LNCaP clone FGC (cell line): Measurements from ENCODE around the gene PLXNC1.

Source experiments
- DNase-seq: peaks from one replicate; pipeline ENCODE4 v3.0.0-alpha.2; 2011; ENCODE audit warnings: low read depth
- H3K4me3 ChIP-seq: 2 replicates; pipeline ENCODE4 v1.5.1; 2011; ENCODE audit warnings: mild to moderate bottlenecking, low read depth, low read length, control low read depth
- CTCF ChIP-seq: IDR thresholded peaks from 2 replicates; pipeline ENCODE4 v1.5.1; 2012; ENCODE audit warnings: mild to moderate bottlenecking; ENCODE audit not compliant: control insufficient read depth, insufficient read depth; ENCODE audit errors: extremely low read depth

Gene PLXNC1

GRCh38 chr12:94103986-94104385 is 44.4 kb upstream of the PLXNC1 start:
- no peak for TF ChIP-seq CTCF
- no peak overlapping the region for H3K4me3 ChIP-seq
- DNase-seq: no peak

- no peak for TF ChIP-seq CTCF
- no peak overlapping the region for H3K4me3 ChIP-seq
- no peak for DNase-seq
Observed at GRCh38 chr12:94107910-94108309, 40.5 kb upstream of the PLXNC1 start.

GRCh38 chr12:94109160-94109559 is 39.2 kb upstream of the PLXNC1 start:
- DNase-seq: no peak
- H3K4me3 ChIP-seq: no peak overlapping the region
- TF ChIP-seq CTCF: no peak

- DNase-seq: no peak
- no peak for TF ChIP-seq CTCF
- H3K4me3 ChIP-seq: no peak overlapping the region
Observed at GRCh38 chr12:94110258-94110657, 38.1 kb upstream of the PLXNC1 start.

- no peak overlapping the region for H3K4me3 ChIP-seq
- DNase-seq: no peak
- no peak for TF ChIP-seq CTCF
Observed at GRCh38 chr12:94111302-94111701, 37.1 kb upstream of the PLXNC1 start.

- DNase-seq: no peak
- no peak for TF ChIP-seq CTCF
Observed at GRCh38 chr12:94112121-94112520, 36.3 kb upstream of the PLXNC1 start.

GRCh38 chr12:94114166-94114565 is 34.2 kb upstream of the PLXNC1 start:
- H3K4me3 ChIP-seq: no peak overlapping the region
- TF ChIP-seq CTCF: no peak
- DNase-seq: no peak

More at GRCh38 chr12:94112121-94112520, 36.3 kb upstream of the PLXNC1 start:
- H3K4me3 ChIP-seq: no peak overlapping the region
